SH-SY5Y (cell line): ENCODE measurements around the gene ABHD16B.

Source experiments
- GATA2 ChIP-seq: IDR thresholded peaks from 2 replicates; pipeline ENCODE4 v1.6.1; 2011; ENCODE audit warnings: mild to moderate bottlenecking, low read depth, low read length
- GATA3 ChIP-seq: IDR thresholded peaks from 2 replicates; pipeline ENCODE4 v1.6.1; 2011; ENCODE audit warnings: low read depth, mild to moderate bottlenecking, low read length, moderate library complexity

ABHD16B gene

GRCh38 chr20:63890616-63891015 lies 29.3 kb downstream of the ABHD16B start:
- TF ChIP-seq GATA2 (no peak), GATA3 (no peak)

- TF ChIP-seq GATA2 (no peak), GATA3 (no peak)
These were observed 30.0 kb downstream of the ABHD16B start for GRCh38 chr20:63891061-63892002.

GRCh38 chr20:63892402-63892801 lies 31.1 kb downstream of the ABHD16B start:
- no peak for TF ChIP-seq GATA3

GRCh38 chr20:63893999-63894357 lies 32.7 kb downstream of the ABHD16B start:
- TF ChIP-seq GATA3 (no peak), GATA2 (no peak)

- TF ChIP-seq GATA3 (no peak), GATA2 (no peak)
These were observed 33.3 kb downstream of the ABHD16B start, which contains the start of gene DNAJC5 for GRCh38 chr20:63894358-63895201. TSS of gene DNAJC5 (plus strand) at chr20:63895126. CDS start at chr20:63928346, 33,220 bp downstream.

- TF ChIP-seq GATA2, result no peak
- TF ChIP-seq GATA3, result no peak
These were observed 34.1 kb downstream of the ABHD16B start for GRCh38 chr20:63895202-63895951.

- TF ChIP-seq GATA3 (no peak), GATA2 (no peak)
These were observed 34.6 kb downstream of the ABHD16B start for GRCh38 chr20:63895952-63896263.

GRCh38 chr20:63896264-63897105 lies 35.2 kb downstream of the ABHD16B start:
- TF ChIP-seq GATA3 (no peak), GATA2 (no peak)

GRCh38 chr20:63897978-63898561 lies 36.8 kb downstream of the ABHD16B start:
- no peak for TF ChIP-seq GATA2
- TF ChIP-seq GATA3, result no peak

- no peak for TF ChIP-seq GATA2
- no peak for TF ChIP-seq GATA3
These were observed 37.7 kb downstream of the ABHD16B start for GRCh38 chr20:63898882-63899558.

- no peak for TF ChIP-seq GATA3
These were observed 39.1 kb downstream of the ABHD16B start for GRCh38 chr20:63900413-63900812.

GRCh38 chr20:63903796-63904561 lies 42.7 kb downstream of the ABHD16B start:
- no peak for TF ChIP-seq GATA2
- no peak for TF ChIP-seq GATA3
